Measurements from ENCODE around the gene BMI1. TPM values are rescaled to one million over a fixed set of nuclear protein-coding genes. Genes with fewer than 3 reads are reported as not detected.

The BMI1 gene
- polyA plus RNA-seq (2011; rRNA removed), result 40.4 and 50.4 TPM in 2 replicates
- polyA minus RNA-seq (2011; rRNA and poly(A)+ RNA removed), result 47.1 and 57.3 TPM in 2 replicates

DNA sequence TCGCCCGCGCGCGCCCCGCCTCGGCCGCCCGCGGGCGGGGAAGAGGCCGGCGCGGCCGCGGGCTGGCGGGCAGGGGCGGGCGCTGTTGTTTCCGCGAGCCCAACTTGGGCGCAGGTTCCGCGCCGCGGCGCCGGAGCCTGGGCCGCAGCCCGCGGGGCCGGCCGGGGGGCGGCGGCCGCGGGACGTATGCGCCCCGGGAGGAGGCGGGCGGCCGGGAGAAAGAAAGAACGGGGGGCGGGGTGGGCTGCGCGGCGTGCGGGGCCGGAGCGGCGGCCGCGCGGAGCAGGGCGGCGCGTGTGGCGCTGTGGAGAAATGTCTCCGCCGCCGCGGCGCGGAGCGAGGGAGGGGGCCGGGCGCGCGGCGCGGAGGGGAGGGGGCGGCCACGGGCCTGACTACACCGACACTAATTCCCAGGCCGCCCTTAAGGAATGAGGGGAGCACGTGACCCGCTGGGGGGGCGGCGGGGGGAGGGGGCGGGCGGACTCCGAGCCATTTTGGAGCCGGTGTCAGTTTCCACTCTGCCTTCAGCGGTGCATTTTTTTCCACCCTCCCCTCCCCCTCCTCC, at the start of gene BMI1:
Gene BMI1, plus strand, starts transcription at position 509 of the 565 bp plus-strand sequence. CDS start 5,351 bp downstream, outside the sequence.
- no peak within 1 kb of the TSS for H3K27ac ChIP-seq (ENCODE audit: low read depth, low read length)
- no peaks in the 10 kb centered on the region for H3K9me3 ChIP-seq (ENCODE audit: control insufficient read depth, insufficient read depth, low read length)
- H3K27me3 ChIP-seq (ENCODE audit: control insufficient read depth, insufficient read depth, low read length), result peaks cover 17% of the 10 kb centered on the region
- CTCF ChIA-PET, result no interaction called here
- H3K4me3 ChIP-seq (ENCODE audit: low read depth, low read length), result peak within 1 kb of the TSS; percentile 67
- DNase-seq (ENCODE audit: low read depth, low spot score), result peak; percentile 33
- TF ChIP-seq, protein P1, sequence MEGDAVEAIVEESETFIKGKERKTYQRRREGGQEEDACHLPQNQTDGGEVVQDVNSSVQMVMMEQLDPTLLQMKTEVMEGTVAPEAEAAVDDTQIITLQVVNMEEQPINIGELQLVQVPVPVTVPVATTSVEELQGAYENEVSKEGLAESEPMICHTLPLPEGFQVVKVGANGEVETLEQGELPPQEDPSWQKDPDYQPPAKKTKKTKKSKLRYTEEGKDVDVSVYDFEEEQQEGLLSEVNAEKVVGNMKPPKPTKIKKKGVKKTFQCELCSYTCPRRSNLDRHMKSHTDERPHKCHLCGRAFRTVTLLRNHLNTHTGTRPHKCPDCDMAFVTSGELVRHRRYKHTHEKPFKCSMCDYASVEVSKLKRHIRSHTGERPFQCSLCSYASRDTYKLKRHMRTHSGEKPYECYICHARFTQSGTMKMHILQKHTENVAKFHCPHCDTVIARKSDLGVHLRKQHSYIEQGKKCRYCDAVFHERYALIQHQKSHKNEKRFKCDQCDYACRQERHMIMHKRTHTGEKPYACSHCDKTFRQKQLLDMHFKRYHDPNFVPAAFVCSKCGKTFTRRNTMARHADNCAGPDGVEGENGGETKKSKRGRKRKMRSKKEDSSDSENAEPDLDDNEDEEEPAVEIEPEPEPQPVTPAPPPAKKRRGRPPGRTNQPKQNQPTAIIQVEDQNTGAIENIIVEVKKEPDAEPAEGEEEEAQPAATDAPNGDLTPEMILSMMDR (IDR thresholded peaks at IDR 0.05; ENCODE audit: low read depth, low read length), result no peak
- POLR2A ChIA-PET, result interaction anchor here (1.4 kb wide), 1 partner anchor 19 kb away, joined by 3 read pairs; no protein-coding TSS in a partner anchor

DNA sequence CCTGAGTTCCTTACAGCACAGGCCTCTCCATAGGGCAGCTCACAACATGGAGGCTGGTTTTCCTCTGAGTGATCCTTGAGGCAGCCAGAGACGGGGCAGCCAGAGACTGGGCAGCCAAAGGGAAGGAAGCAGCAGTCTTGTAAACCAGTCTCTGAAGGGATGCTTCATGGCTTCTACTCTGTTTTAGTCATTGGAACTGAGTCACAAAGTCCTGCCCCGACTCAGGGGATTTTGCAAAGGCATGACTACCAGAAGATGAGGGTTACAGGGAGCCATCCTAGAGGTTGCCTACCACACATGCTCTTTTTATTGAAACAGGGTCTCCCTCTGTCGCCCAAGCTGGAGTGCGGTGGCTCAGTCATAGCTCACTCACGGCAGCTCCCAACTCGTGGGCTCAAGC, 49.1 kb upstream of the BMI1 start:
- no peak overlapping the region for H3K27ac ChIP-seq (ENCODE audit: low read depth, low read length)
- POLR2A ChIA-PET, result no interaction called here
- no peak for DNase-seq (ENCODE audit: low read depth, low spot score)
- H3K4me3 ChIP-seq (ENCODE audit: low read depth, low read length), result no peak overlapping the region
- TF ChIP-seq, protein P1 (IDR thresholded peaks at IDR 0.05; ENCODE audit: low read depth, low read length), result no peak
- CTCF ChIA-PET, result no interaction called here
- H3K27me3 ChIP-seq (ENCODE audit: control insufficient read depth, insufficient read depth, low read length), result no peaks in the 10 kb centered on the region
- H3K9me3 ChIP-seq (ENCODE audit: control insufficient read depth, insufficient read depth, low read length), result no peaks in the 10 kb centered on the region

DNA sequence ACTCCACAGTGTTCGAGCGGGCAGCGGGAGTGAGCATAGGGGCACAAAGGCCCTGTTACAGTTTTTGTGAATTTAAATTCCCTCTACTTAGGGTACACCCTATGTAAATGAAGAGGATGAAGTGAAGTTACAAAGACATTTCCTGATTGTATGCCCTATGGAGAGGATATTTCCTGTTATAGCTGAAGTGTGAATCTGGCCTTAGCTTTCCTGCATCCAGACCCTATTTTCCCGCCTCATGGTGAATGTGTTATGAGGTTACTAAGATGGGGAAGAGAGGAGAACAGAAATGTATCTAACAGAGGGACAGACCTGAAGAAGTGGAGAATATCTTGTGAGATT, 42.5 kb upstream of the BMI1 start:
- no peaks in the 10 kb centered on the region for H3K9me3 ChIP-seq (ENCODE audit: control insufficient read depth, insufficient read depth, low read length)
- CTCF ChIA-PET, result no interaction called here
- DNase-seq (ENCODE audit: low read depth, low spot score), result no peak
- H3K4me3 ChIP-seq (ENCODE audit: low read depth, low read length), result no peak overlapping the region
- TF ChIP-seq, protein P1 (IDR thresholded peaks at IDR 0.05; ENCODE audit: low read depth, low read length), result no peak
- no peak overlapping the region for H3K27ac ChIP-seq (ENCODE audit: low read depth, low read length)
- POLR2A ChIA-PET, result no interaction called here
- peaks cover 3% of the 10 kb centered on the region for H3K27me3 ChIP-seq (ENCODE audit: control insufficient read depth, insufficient read depth, low read length)

DNA sequence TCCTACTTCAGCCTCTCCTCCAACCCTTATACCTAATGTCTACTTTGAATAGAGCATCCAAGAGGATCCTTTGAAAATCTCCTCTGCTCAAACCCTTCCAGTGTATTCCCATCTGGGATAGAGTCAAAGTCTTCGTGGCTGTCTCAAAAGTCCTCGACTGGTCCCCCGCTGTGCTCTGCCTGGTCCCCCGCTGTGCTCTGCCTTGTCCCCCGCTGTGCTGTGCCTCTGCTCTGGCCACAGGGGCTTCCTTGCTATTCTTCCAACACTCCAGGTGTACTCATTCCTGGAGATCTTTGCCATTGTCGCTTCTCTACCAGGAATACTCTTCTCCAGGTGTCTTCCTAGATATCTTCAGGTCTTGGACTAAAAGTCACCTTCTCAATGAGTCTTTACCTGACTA, 40.8 kb upstream of the BMI1 start:
- Histone ChIP-seq H3K27ac (ENCODE audit: low read depth, low read length) (no peak overlapping the region), H3K9me3 (ENCODE audit: control insufficient read depth, insufficient read depth, low read length) (no peaks in the 10 kb centered on the region), H3K4me3 (ENCODE audit: low read depth, low read length) (no peak overlapping the region), H3K27me3 (ENCODE audit: control insufficient read depth, insufficient read depth, low read length) (peaks cover 8% of the 10 kb centered on the region)
- TF ChIP-seq, protein P1 (IDR thresholded peaks at IDR 0.05; ENCODE audit: low read depth, low read length), result no peak
- DNase-seq (ENCODE audit: low read depth, low spot score), result no peak
- ChIA-PET CTCF (no interaction called here), POLR2A (no interaction called here)

DNA sequence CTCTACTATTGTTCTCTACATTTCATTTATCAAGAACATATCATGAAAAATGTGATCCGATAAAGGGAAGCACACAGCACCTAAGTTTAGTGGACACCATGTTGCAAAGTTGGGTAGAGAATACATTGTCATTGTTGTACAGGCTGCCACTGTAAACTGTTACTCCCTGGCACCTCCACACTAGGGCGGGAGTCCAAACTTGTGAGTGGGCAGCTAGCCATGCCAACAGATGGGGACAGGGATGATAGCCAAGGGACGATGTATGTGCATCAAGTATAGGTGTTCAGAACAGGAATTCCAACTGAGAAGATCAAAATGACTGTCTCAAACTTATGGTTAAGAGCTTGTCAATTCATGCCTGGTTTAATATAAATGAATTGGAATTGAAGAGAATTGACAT, 35.8 kb upstream of the BMI1 start:
- ChIA-PET CTCF (interaction anchor here (0.7 kb wide), 1 partner anchor 1182 kb away, joined by 6 read pairs; no protein-coding TSS in a partner anchor), POLR2A (no interaction called here)
- H3K9me3 ChIP-seq (ENCODE audit: control insufficient read depth, insufficient read depth, low read length), result no peaks in the 10 kb centered on the region
- no peak overlapping the region for H3K4me3 ChIP-seq (ENCODE audit: low read depth, low read length)
- no peak overlapping the region for H3K27ac ChIP-seq (ENCODE audit: low read depth, low read length)
- TF ChIP-seq, protein P1 (IDR thresholded peaks at IDR 0.05; ENCODE audit: low read depth, low read length), result no peak
- peaks cover 4% of the 10 kb centered on the region for H3K27me3 ChIP-seq (ENCODE audit: control insufficient read depth, insufficient read depth, low read length)
- DNase-seq (ENCODE audit: low read depth, low spot score), result no peak
